Smooth muscle cell (in vitro differentiated cells): ENCODE data around the gene C22orf23. TPM values are rescaled to one million over a fixed set of nuclear protein-coding genes. Genes with fewer than 3 reads are reported as not detected.

Experiments
- DNase-seq: peaks from one replicate; lab custom pipeline; 2025; ENCODE audit not compliant: unreplicated experiment; lab: John Stamatoyannopoulos, UW
- H2AFZ ChIP-seq: fragments of 200-600 bp; sonication (generic); 2 replicates; pipeline ENCODE4 v1.6.0; 2016; ENCODE audit warnings: antibody characterized with exemption, low read depth, mild to moderate bottlenecking
- H3F3A ChIP-seq: fragments of 200-600 bp; sonication (generic); 2 replicates; pipeline ENCODE4 v1.6.0; 2017; ENCODE audit warnings: antibody characterized with exemption, low read depth
- H3K27ac ChIP-seq: fragments of 200-600 bp; sonication (generic); 2 replicates; pipeline ENCODE4 v1.5.1; 2016; ENCODE audit warnings: low read depth, mild to moderate bottlenecking
- H3K27me3 ChIP-seq: fragments of 200-600 bp; sonication (generic); 2 replicates; pipeline ENCODE4 v1.6.1; 2016; ENCODE audit warnings: low read depth, mild to moderate bottlenecking
- H3K36me3 ChIP-seq: fragments of 200-600 bp; sonication (generic); 2 replicates; pipeline ENCODE4 v1.5.1; 2016; ENCODE audit warnings: low read depth
- H3K4me1 ChIP-seq: fragments of 200-600 bp; sonication (generic); 2 replicates; pipeline ENCODE4 v1.5.1; 2016; ENCODE audit warnings: low read depth
- H3K4me2 ChIP-seq: fragments of 200-600 bp; sonication (generic); 2 replicates; pipeline ENCODE4 v1.6.0; 2016; ENCODE audit warnings: mild to moderate bottlenecking
- H3K4me3 ChIP-seq: fragments of 200-600 bp; sonication (generic); 2 replicates; pipeline ENCODE4 v1.5.1; 2016; ENCODE audit warnings: mild to moderate bottlenecking
- H3K79me2 ChIP-seq: fragments of 200-600 bp; sonication (generic); 2 replicates; pipeline ENCODE4 v1.6.0; 2016; ENCODE audit warnings: low read depth, mild to moderate bottlenecking
- H3K9ac ChIP-seq: fragments of 200-600 bp; sonication (generic); 2 replicates; pipeline ENCODE4 v1.6.0; 2016; ENCODE audit warnings: low read depth
- H3K9me3 ChIP-seq: fragments of 200-600 bp; sonication (generic); replicated peaks from 2 replicates; pipeline ENCODE4 v1.5.1; 2016; ENCODE audit warnings: low read depth
- H4K20me1 ChIP-seq: fragments of 200-600 bp; sonication (generic); 2 replicates; pipeline ENCODE4 v1.6.0; 2016; ENCODE audit warnings: low read depth
- CTCF ChIP-seq: fragments of 200-600 bp; sonication (generic); IDR thresholded peaks from 2 replicates; pipeline ENCODE4 v1.5.1; 2017; ENCODE audit warnings: borderline replicate concordance, mild to moderate bottlenecking, antibody characterized with exemption; ENCODE audit not compliant: insufficient read depth, poor library complexity, severe bottlenecking
- WGBS: methylation state at CpG from one replicate; pipeline ENCODE4 v1.1.7; 2016; ENCODE audit warnings: low lambda C conversion rate; 5-methylcytosine and 5-hydroxymethylcytosine counted together
- polyA plus RNA-seq: library from polyadenylated mRNA; unstranded; fragments of >200 nt; fragmentation: Nextera tagmentation; extraction: Ambion mirVana; gene quantifications from 2 replicates; pipeline ENCODE4 v1.2.1, GENCODE V29; 2016
- total RNA-seq: library from RNA; depleted of rRNA; stranded (reverse); fragments of >200 nt; gene quantifications from 2 replicates; pipeline ENCODE4 v1.2.3, GENCODE V29; 2014

The C22orf23 gene
- total and polyA plus RNA-seq, 2 experiments from 2014 or later, result 0.18 to 2.4 TPM

DNA sequence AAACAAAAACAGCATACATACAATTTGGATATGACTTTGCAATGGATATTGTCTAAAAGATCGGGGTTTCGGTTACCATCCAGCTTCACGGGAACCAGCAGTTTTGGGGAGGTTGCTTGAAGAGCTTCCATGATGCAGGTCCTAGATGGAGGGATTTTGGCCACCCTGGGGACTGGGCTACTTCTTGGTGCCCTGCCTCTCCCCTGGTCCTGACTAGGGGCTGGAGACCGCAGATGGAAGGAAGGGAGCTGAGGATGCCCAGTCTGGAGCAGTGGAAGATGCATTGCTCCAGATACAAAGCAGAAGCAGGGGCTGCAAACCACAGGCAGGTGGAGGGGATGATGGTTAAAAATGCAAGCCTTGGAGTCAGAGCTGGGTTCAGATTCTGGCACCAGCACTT, 17.5 kb upstream of the C22orf23 start:
- H3K4me2 ChIP-seq, result no peak overlapping the region
- 97% methylated on average over 4 of the region's 4 CpGs for WGBS
- no peak for TF ChIP-seq CTCF
- DNase-seq, result no peak
- H3K36me3 ChIP-seq, result no peaks in the 10 kb centered on the region
- H3F3A ChIP-seq, result no peaks in the 10 kb centered on the region
- H3K79me2 ChIP-seq, result no peaks in the 10 kb centered on the region
- H2AFZ ChIP-seq, result no peak overlapping the region
- no peak overlapping the region for H3K4me3 ChIP-seq
- H3K9ac ChIP-seq, result no peak overlapping the region
- H3K27ac ChIP-seq, result no peak overlapping the region
- peaks cover 11% of the 10 kb centered on the region for H4K20me1 ChIP-seq
- H3K4me1 ChIP-seq, result peaks cover 13% of the 10 kb centered on the region
- H3K9me3 ChIP-seq, result no peaks in the 10 kb centered on the region
- H3K27me3 ChIP-seq, result no peaks in the 10 kb centered on the region

- Histone ChIP-seq H3K36me3 (no peaks in the 10 kb centered on the region), H3K4me3 (no peak overlapping the region), H4K20me1 (peaks cover 17% of the 10 kb centered on the region), H3K4me1 (peaks cover 13% of the 10 kb centered on the region), H3K27me3 (no peaks in the 10 kb centered on the region), H2AFZ (no peak overlapping the region), H3F3A (peaks cover 3% of the 10 kb centered on the region), H3K9ac (no peak overlapping the region), H3K9me3 (no peaks in the 10 kb centered on the region), H3K4me2 (no peak overlapping the region), H3K27ac (no peak overlapping the region), H3K79me2 (no peaks in the 10 kb centered on the region)
- 89% methylated on average over 5 of the region's 5 CpGs for WGBS
- TF ChIP-seq CTCF, result no peak
- DNase-seq, result no peak
Observed at GRCh38 chr22:37968452-37969251, 15.3 kb upstream of the C22orf23 start.

GRCh38 chr22:37967637-37968451, 14.4 kb upstream of the C22orf23 start:
- H3K4me2 ChIP-seq, result no peak overlapping the region
- H3K9ac ChIP-seq, result no peak overlapping the region
- no peak overlapping the region for H3K27ac ChIP-seq
- H3F3A ChIP-seq, result peaks cover 3% of the 10 kb centered on the region
- peaks cover 17% of the 10 kb centered on the region for H4K20me1 ChIP-seq
- DNase-seq, result no peak
- no peaks in the 10 kb centered on the region for H3K36me3 ChIP-seq
- no peak overlapping the region for H2AFZ ChIP-seq
- 92% methylated on average over 14 of the region's 14 CpGs for WGBS
- H3K27me3 ChIP-seq, result no peaks in the 10 kb centered on the region
- H3K79me2 ChIP-seq, result no peaks in the 10 kb centered on the region
- peaks cover 13% of the 10 kb centered on the region for H3K4me1 ChIP-seq
- no peak for TF ChIP-seq CTCF
- no peaks in the 10 kb centered on the region for H3K9me3 ChIP-seq
- no peak overlapping the region for H3K4me3 ChIP-seq
